Loucy (cell line): ENCODE data around the gene CHST7.

Experiments
- H2AFZ ChIP-seq: fragments of 200-600 bp; sonication (generic); 2 replicates; pipeline ENCODE4 v1.6.0; 2016; ENCODE audit warnings: antibody characterized with exemption, mild to moderate bottlenecking, low read length, moderate library complexity
- H3F3A ChIP-seq: fragments of 200-600 bp; 2 replicates; pipeline ENCODE4 v1.6.0; 2016; ENCODE audit warnings: antibody characterized with exemption, low read depth, mild to moderate bottlenecking
- H3K27me3 ChIP-seq: fragments of 200-600 bp; sonication (generic); 2 replicates; pipeline ENCODE4 v1.6.1; 2014; ENCODE audit warnings: low read length, mild to moderate bottlenecking; ENCODE audit not compliant: insufficient read depth, poor library complexity, severe bottlenecking
- H3K36me3 ChIP-seq: fragments of 200-600 bp; sonication (generic); 2 replicates; pipeline ENCODE4 v1.6.1; 2016; ENCODE audit warnings: low read length; ENCODE audit not compliant: insufficient read depth
- H3K4me1 ChIP-seq: fragments of 200-600 bp; sonication (generic); 2 replicates; pipeline ENCODE4 v1.5.1; 2014; ENCODE audit warnings: low read length, mild to moderate bottlenecking; ENCODE audit not compliant: insufficient read depth, poor library complexity, severe bottlenecking
- H3K4me2 ChIP-seq: fragments of 200-600 bp; sonication (generic); 2 replicates; pipeline ENCODE4 v1.6.0; 2014; ENCODE audit warnings: antibody characterized with exemption, low read length, low read depth, mild to moderate bottlenecking; ENCODE audit not compliant: poor library complexity, severe bottlenecking
- H3K4me3 ChIP-seq: fragments of 200-600 bp; sonication (generic); 2 replicates; pipeline ENCODE4 v1.5.1; 2014; ENCODE audit warnings: low read length, mild to moderate bottlenecking, mixed read lengths; ENCODE audit not compliant: poor library complexity, severe bottlenecking
- H3K79me2 ChIP-seq: fragments of 200-600 bp; sonication (generic); 2 replicates; pipeline ENCODE4 v1.6.1; 2014; ENCODE audit warnings: low read length; ENCODE audit not compliant: insufficient read depth
- H3K9ac ChIP-seq: fragments of 200-600 bp; sonication (generic); 2 replicates; pipeline ENCODE4 v1.6.0; 2014; ENCODE audit warnings: mild to moderate bottlenecking, low read depth, low read length, moderate library complexity; ENCODE audit not compliant: poor library complexity, severe bottlenecking
- H3K9me2 ChIP-seq: fragments of 200-600 bp; sonication (generic); replicated peaks from 2 replicates; pipeline ENCODE4 v1.6.1; 2016; ENCODE audit warnings: low read depth, low read length, mixed read lengths
- H3K9me3 ChIP-seq: fragments of 200-600 bp; sonication (generic); 2 replicates; pipeline ENCODE4 v1.6.1; 2014; ENCODE audit warnings: mild to moderate bottlenecking, antibody characterized with exemption, low read length, low read depth; ENCODE audit not compliant: insufficient read depth
- H4K20me1 ChIP-seq: fragments of 200-600 bp; sonication (generic); 2 replicates; pipeline ENCODE4 v1.6.0; 2014; ENCODE audit warnings: antibody characterized with exemption, low read length, mild to moderate bottlenecking; ENCODE audit not compliant: insufficient read depth, poor library complexity, severe bottlenecking
- CTCF ChIP-seq: fragments of 200-600 bp; sonication (generic); conservative IDR thresholded peaks from 2 replicates; pipeline ENCODE4 v1.5.1; 2014; ENCODE audit warnings: mild to moderate bottlenecking, antibody characterized with exemption, low read length
- EZH2phosphoT487 ChIP-seq: fragments of 200-600 bp; IDR thresholded peaks from 2 replicates; pipeline ENCODE4 v1.6.1; 2018; ENCODE audit warnings: antibody characterized with exemption, mild to moderate bottlenecking, moderate library complexity, borderline replicate concordance

Gene CHST7

GRCh38 chrX:46580613-46581012, 7.0 kb downstream of the CHST7 start:
- no peaks in the 10 kb centered on the region for H4K20me1 ChIP-seq
- no peaks in the 10 kb centered on the region for H3K9me2 ChIP-seq
- no peaks in the 10 kb centered on the region for H3F3A ChIP-seq
- no peak overlapping the region for H3K4me2 ChIP-seq
- no peak overlapping the region for H2AFZ ChIP-seq
- no peaks in the 10 kb centered on the region for H3K9me3 ChIP-seq
- TF ChIP-seq EZH2phosphoT487 (no peak), CTCF (no peak)
- H3K79me2 ChIP-seq: no peaks in the 10 kb centered on the region; the same call in 1 of the 2 replicates
- no peaks in the 10 kb centered on the region for H3K36me3 ChIP-seq
- H3K4me3 ChIP-seq: no peak overlapping the region
- no peaks in the 10 kb centered on the region for H3K27me3 ChIP-seq
- H3K4me1 ChIP-seq: peaks cover 7% of the 10 kb centered on the region
- H3K9ac ChIP-seq: no peak overlapping the region

GRCh38 chrX:46582325-46582724, 8.8 kb downstream of the CHST7 start:
- H3K9me3 ChIP-seq: no peaks in the 10 kb centered on the region
- no peaks in the 10 kb centered on the region for H3K36me3 ChIP-seq
- H3K79me2 ChIP-seq: no peaks in the 10 kb centered on the region; the same call in 1 of the 2 replicates
- H3K9me2 ChIP-seq: no peaks in the 10 kb centered on the region
- H3K27me3 ChIP-seq: no peaks in the 10 kb centered on the region
- TF ChIP-seq EZH2phosphoT487 (no peak), CTCF (no peak)
- no peaks in the 10 kb centered on the region for H4K20me1 ChIP-seq
- H3K4me3 ChIP-seq: no peak overlapping the region
- no peak overlapping the region for H3K9ac ChIP-seq
- H3K4me2 ChIP-seq: no peak overlapping the region
- H3F3A ChIP-seq: no peaks in the 10 kb centered on the region
- H2AFZ ChIP-seq: no peak overlapping the region
- peaks cover 6% of the 10 kb centered on the region for H3K4me1 ChIP-seq

GRCh38 chrX:46582966-46583365, 9.4 kb downstream of the CHST7 start:
- Histone ChIP-seq H3K4me2 (no peak overlapping the region), H3K79me2 (no peaks in the 10 kb centered on the region; the same call in 1 of the 2 replicates), H4K20me1 (no peaks in the 10 kb centered on the region), H3K36me3 (no peaks in the 10 kb centered on the region), H3K9me2 (no peaks in the 10 kb centered on the region), H3K9me3 (no peaks in the 10 kb centered on the region), H3K27me3 (no peaks in the 10 kb centered on the region), H3K4me3 (no peak overlapping the region), H2AFZ (no peak overlapping the region), H3K4me1 (peaks cover 6% of the 10 kb centered on the region), H3F3A (no peaks in the 10 kb centered on the region), H3K9ac (no peak overlapping the region)
- TF ChIP-seq CTCF (no peak), EZH2phosphoT487 (no peak)
